NCI-H1092 treated with DMSO at 0.1 percent for 48 hours (cell line): ENCODE results near the gene DUOX1.
A peak's percentile ranks its signal among the peaks of the same experiment; 100 is the strongest.

Source experiments
- DNase-seq: peaks from one replicate; lab custom pipeline; 2025; lab: John Stamatoyannopoulos, UW

The DUOX1 gene

GRCh38 chr15:45143946-45144345, 14.2 kb downstream of the DUOX1 start:
- no peak for DNase-seq

- no peak for DNase-seq
Observed at GRCh38 chr15:45144775-45145174, 15.0 kb downstream of the DUOX1 start.

- DNase-seq = no peak
Observed at GRCh38 chr15:45146405-45146804, 16.6 kb downstream of the DUOX1 start.

GRCh38 chr15:45147606-45148005, 17.8 kb downstream of the DUOX1 start:
- DNase-seq = no peak

- no peak for DNase-seq
Observed at GRCh38 chr15:45148076-45149059, 18.6 kb downstream of the DUOX1 start.

DNA sequence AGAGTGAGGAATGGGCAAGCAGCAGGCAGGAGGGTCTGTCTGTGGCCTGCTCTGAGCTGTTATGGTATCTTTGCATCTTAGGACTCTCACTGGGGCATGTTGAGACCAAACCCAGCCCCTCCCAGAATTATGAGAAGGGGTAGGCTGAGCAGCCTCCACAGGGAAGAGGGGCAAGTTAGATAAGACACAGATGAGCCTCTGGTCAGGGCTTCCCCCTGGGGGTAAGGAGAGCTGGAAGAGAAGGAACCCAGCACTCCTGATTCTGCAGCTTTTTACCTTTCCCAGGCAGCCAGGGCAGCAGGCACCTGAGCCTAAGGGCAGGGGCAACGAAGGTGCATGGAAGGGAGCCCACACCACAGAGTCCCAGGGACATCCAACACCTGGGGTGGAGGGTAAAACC, 19.3 kb downstream of the DUOX1 start:
- no peak for DNase-seq

- DNase-seq = no peak
Observed at GRCh38 chr15:45150481-45150880, 20.7 kb downstream of the DUOX1 start.

GRCh38 chr15:45150997-45151396, 21.2 kb downstream of the DUOX1 start:
- no peak for DNase-seq

GRCh38 chr15:45151998-45152828, 22.4 kb downstream of the DUOX1 start:
- DNase-seq = no peak

GRCh38 chr15:45155739-45156138, 25.9 kb downstream of the DUOX1 start:
- no peak for DNase-seq

DNA sequence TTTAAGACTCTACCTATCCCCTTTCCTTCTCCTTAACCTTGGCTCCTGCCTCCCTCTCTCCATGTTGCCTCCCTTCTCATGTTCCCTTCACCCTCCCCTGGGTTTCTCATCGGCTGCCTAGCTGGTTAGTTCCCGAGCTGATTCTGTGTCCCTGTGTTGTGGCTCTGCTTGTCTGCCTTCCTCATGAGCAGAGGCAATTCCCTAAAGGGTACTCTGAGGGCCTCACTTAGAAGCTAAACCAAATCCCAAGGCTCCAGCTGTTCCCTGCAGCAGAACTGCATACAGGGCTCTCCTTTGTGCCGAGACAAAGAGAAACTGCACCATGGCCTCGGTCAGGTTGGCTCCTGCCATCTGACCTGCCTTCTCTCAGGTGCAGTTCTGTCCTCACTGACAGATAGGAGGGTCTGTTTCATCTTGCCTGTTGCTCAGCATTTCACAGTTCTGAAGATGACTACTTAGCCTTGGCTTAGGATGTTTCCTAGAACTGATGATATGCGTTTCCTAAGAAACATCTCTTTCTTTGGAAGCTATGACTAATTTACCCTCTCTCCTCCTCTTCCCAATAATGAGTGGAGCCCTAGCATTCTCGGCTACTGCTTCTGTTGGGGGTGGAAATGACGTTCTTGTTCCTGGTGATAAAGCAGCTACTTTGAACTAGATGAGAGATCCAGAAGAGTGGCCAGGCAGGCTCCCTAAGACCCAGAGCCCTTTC, 27.1 kb downstream of the DUOX1 start:
- no peak for DNase-seq

DNA sequence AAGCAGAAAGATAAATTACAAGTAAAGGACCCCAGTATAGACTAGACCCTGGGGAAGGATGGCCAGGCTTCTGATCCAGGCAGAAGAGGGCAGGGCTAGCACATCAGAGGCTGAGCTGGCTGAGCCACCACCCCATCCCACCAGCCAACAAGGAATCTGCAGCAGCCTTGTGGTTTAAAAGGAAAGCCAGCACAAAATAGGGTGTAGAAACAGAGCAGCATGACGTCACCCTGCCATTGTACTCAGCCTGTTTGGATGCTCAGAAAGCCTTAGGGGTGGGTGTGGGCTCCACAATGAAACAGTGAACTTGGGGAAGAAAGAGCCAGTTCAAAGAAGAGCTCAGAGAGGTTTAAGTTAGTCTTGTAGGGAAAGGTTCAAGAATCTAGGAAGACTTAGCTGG, 28.2 kb downstream of the DUOX1 start:
- no peak for DNase-seq

GRCh38 chr15:45161666-45162065, 31.9 kb downstream of the DUOX1 start:
- DNase-seq = no peak

GRCh38 chr15:45162771-45163507, 33.1 kb downstream of the DUOX1 start:
- peak; percentile 59 for DNase-seq

DNA sequence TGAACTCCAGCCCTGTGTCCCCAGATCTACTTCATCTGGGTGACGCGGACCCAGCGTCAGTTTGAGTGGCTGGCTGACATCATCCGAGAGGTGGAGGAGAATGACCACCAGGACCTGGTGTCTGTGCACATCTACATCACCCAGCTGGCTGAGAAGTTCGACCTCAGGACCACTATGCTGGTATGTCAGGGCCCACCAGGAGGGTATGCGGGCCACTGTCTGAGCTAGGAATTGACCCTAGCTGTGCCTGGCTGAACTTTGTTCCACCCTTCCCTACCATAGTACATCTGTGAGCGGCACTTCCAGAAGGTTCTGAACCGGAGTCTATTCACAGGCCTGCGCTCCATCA, 33.7 kb downstream of the DUOX1 start:
- DNase-seq = no peak

DNA sequence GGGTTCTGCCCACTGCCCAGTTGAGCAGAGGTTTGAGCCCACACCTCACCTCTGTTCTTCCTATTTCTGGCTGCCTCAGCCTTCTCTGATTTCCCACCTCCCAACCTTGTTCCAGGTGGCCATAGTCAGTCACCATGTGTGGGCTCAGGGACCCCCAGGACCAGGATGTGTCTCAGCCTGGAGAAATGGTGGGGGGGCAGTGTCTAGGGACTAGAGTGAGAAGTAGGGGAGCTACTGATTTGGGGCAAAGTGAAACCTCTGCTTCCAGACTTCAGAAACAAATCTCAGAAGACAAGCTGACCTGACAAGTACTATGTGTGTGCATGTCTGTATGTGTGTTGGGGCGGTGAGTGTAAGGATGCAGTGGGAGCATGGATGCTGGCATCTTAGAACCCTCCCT, 35.1 kb downstream of the DUOX1 start:
- DNase-seq = no peak

DNA sequence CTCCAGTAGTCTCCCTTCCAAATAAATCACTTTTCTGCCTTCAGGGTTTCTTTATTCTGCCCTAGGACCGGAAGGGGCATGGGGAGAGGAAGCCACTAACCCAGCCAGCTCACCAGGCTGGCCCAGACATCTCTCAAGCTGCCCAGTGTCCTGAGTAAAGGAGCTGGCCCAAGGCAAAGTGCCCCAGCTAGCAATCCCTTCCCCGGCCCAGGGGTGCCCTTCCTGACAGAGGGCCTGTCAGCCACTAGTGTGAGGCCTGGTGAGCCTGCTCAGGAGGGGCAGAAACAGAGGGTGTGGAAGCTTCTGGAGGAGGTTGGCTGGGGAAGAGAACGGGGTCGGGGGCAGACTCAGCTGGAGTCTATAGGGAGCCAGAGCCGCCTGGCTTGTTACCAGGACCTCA, 35.7 kb downstream of the DUOX1 start:
- DNase-seq = no peak

DNA sequence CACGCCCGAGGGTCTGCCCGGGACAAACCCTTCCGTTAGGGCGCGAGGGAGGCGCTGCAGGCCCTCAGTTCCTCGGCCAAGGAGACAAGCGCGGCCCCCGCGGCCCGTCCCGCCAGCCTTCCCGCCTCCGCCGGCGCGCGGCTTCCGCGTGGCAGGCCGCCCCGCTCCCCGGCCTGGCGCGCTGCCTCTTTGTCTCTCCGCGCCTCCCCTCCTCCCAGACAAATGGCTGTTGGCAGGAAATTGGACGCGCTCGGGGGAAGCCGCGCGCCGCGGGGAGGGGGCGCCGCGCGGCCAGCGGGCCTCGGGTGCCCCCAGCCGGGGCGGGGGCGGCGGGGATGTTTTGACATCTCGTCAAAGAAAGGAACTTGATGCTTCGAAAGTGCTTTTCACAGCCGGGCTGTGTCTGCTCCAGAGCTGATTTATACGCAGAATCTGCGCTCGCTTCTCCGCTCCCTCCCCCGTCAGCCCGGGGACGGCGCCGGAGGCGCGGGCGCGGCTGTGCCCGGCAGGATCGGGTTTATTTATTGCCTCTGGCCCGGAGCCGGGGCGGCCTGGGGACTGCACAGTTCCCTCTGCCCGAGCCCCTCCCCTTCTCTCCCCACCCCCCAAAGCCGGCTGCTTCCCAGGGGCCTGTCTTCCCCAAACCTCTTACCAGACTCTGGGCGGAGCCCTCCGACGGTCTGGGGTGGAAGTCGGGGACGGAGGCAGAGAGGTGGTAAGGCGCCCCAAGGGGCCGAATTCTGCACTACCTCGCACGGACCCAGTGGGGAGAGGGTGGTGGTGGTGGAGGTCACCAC, 37.2 kb downstream of the DUOX1 start:
- DNase-seq = peak; percentile 66

GRCh38 chr15:45167631-45168205, 37.9 kb downstream of the DUOX1 start:
- no peak for DNase-seq

DNA sequence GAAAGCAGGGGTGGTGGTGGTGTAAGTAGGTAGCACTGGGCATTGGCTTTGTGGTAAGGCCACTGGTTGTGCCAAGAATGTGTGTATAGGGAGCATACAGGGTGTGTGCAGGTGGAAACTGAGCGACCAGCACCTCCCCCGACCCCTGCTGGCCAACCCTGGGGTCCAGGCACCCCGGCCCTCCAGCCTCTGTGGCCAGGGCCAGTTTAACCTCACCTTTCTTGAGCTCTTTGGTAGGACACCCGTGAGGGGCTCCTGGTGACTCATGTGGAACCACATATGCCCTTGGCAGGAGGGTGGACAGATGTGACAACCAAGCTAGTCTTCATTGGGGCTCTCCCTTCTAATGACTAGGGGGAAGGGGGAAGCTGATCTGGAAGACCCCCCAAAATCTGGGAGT, 38.5 kb downstream of the DUOX1 start:
- no peak for DNase-seq
